ENCODE data around the gene NUP58. TPM values are rescaled to one million over a fixed set of nuclear protein-coding genes. Genes with fewer than 3 reads are reported as not detected.

The NUP58 gene
- total and polyA plus RNA-seq, 2 donors from 2014 or later, result 13.0 to 39.1 TPM

GRCh38 chr13:25384758-25385410 lies 83.5 kb downstream of the NUP58 start:
- intact Hi-C loops (cut with DNase I), result no loop called here
- Histone ChIP-seq H3K9me3 (ENCODE audit: control insufficient read depth in 2 of 3, insufficient read depth in 1 of 3, low read length in 3 of 3) (peaks cover 0 to 2% (median 0%) of the 10 kb centered on the region in 3 donors), H3K27ac (ENCODE audit: low read depth in 2 of 2, low read length in 2 of 2) (no peak overlapping the region), H3K27me3 (ENCODE audit: control insufficient read depth, insufficient read depth, low read length) (no peaks in the 10 kb centered on the region), H3K4me1 (ENCODE audit: control insufficient read depth in 2 of 3, insufficient read depth in 2 of 3, low read depth in 1 of 3, low read length in 3 of 3) (no peaks in the 10 kb centered on the region), H3K9ac (ENCODE audit: low read length in 3 of 3) (no peak overlapping the region), H3K4me3 (ENCODE audit: low read length in 3 of 3) (no peak overlapping the region), H3K36me3 (ENCODE audit: control insufficient read depth in 2 of 3, insufficient read depth in 3 of 3, low read length in 3 of 3) (no peaks in the 10 kb centered on the region)
- no peak for TF ChIP-seq CTCF (IDR thresholded peaks at IDR 0.05; ENCODE audit: borderline replicate concordance, extremely low read depth, insufficient read depth)
- no peak for FAIRE-seq
- peak in 1 of 5 donors; percentile 18 for DNase-seq

- H3K4me1 ChIP-seq (ENCODE audit: control insufficient read depth in 2 of 3, insufficient read depth in 2 of 3, low read depth in 1 of 3, low read length in 3 of 3), result no peaks in the 10 kb centered on the region
These were observed 90.5 kb downstream of the NUP58 start for GRCh38 chr13:25391932-25392331.

More at GRCh38 chr13:25391932-25392331, 90.5 kb downstream of the NUP58 start:
- H3K9ac ChIP-seq (ENCODE audit: low read length in 3 of 3), result no peak overlapping the region
- H3K27ac ChIP-seq (ENCODE audit: low read depth in 2 of 2, low read length in 2 of 2), result no peak overlapping the region
- intact Hi-C loops (cut with DNase I), result no loop called here
- H3K27me3 ChIP-seq (ENCODE audit: control insufficient read depth, insufficient read depth, low read length), result no peaks in the 10 kb centered on the region
- no peak for TF ChIP-seq CTCF (IDR thresholded peaks at IDR 0.05; ENCODE audit: borderline replicate concordance, extremely low read depth, insufficient read depth)
- H3K36me3 ChIP-seq (ENCODE audit: control insufficient read depth in 2 of 3, insufficient read depth in 3 of 3, low read length in 3 of 3), result no peaks in the 10 kb centered on the region
- no peak overlapping the region for H3K4me3 ChIP-seq (ENCODE audit: low read length in 3 of 3)
- FAIRE-seq (no peak), DNase-seq (peak in 3 of 5 donors; percentile 15 to 38 (median 36))
- no peaks in the 10 kb centered on the region for H3K9me3 ChIP-seq (ENCODE audit: control insufficient read depth in 2 of 3, insufficient read depth in 1 of 3, low read length in 3 of 3)

Other genes with a start within 250 kb of the NUP58 start
- 0.22 TPM for gene PABPC3, start 205.5 kb upstream of the NUP58 start, total RNA-seq
- not detected for gene PABPC3, start 205.5 kb upstream of the NUP58 start, polyA plus RNA-seq (ENCODE audit: insufficient read depth, low read depth, low replicate concordance)
- gene AMER2, start 129.3 kb upstream of the NUP58 start, total RNA-seq, result 0.06 TPM
- gene AMER2, start 129.3 kb upstream of the NUP58 start, polyA plus RNA-seq (ENCODE audit: insufficient read depth, low read depth, low replicate concordance), result not detected
- 21.4 TPM for gene MTMR6, start 14.1 kb upstream of the NUP58 start, total RNA-seq
- gene MTMR6, start 14.1 kb upstream of the NUP58 start, polyA plus RNA-seq (ENCODE audit: insufficient read depth, low read depth, low replicate concordance), result 9.4 TPM
- 0.50 TPM for gene ATP8A2, start 70.3 kb downstream of the NUP58 start, total RNA-seq
- 0.73 TPM for gene ATP8A2, start 70.3 kb downstream of the NUP58 start, polyA plus RNA-seq (ENCODE audit: insufficient read depth, low read depth, low replicate concordance)